DND-41 (cell line): ENCODE results near the gene FUZ.
A peak's percentile ranks its signal among the peaks of the same experiment; 100 is the strongest.

Experiments
- ATAC-seq: fragments of 200-7000 bp; cut with Tn5 transposase; 3 replicates; pipeline ENCODE4 v1.9.1; 2021; ENCODE audit warnings: low read depth; ENCODE audit not compliant: insufficient read depth
- DNase-seq: peaks from one replicate; pipeline ENCODE4 v3.0.0-alpha.2; 2020
- H2AFZ ChIP-seq: 2 replicates; pipeline ENCODE4 v1.6.0; 2012; ENCODE audit warnings: low read depth, low read length
- H3K27ac ChIP-seq: 2 replicates; pipeline ENCODE4 v1.5.1; 2012; ENCODE audit warnings: low read length, inconsistent platforms
- H3K27me3 ChIP-seq: fragments of 200-600 bp; sonication (generic); 2 replicates; pipeline ENCODE4 v1.6.0; 2012; ENCODE audit warnings: low read length, mild to moderate bottlenecking, inconsistent platforms; ENCODE audit not compliant: insufficient read depth, poor library complexity
- H3K36me3 ChIP-seq: 2 replicates; pipeline ENCODE4 v1.5.1; 2012; ENCODE audit warnings: low read length, inconsistent platforms; ENCODE audit not compliant: insufficient read depth
- H3K4me1 ChIP-seq: 2 replicates; pipeline ENCODE4 v1.5.1; 2012; ENCODE audit warnings: mild to moderate bottlenecking, low read length; ENCODE audit not compliant: insufficient read depth
- H3K4me2 ChIP-seq: 2 replicates; pipeline ENCODE4 v1.6.0; 2012; ENCODE audit warnings: mild to moderate bottlenecking, moderate library complexity, low read length, inconsistent platforms; ENCODE audit not compliant: insufficient read depth
- H3K4me3 ChIP-seq, 2 experiments: fragments of 200-600 bp in 1 of 2; shearing (Covaris generic) in 1 of 2; 2 replicates each; pipeline ENCODE4 v1.5.1; 2012 to 2016; ENCODE audit warnings: inconsistent platforms in 2 of 2, low read length in 2 of 2, mild to moderate bottlenecking in 2 of 2, low read depth in 1 of 2, moderate library complexity in 1 of 2
- H3K79me2 ChIP-seq: 2 replicates; pipeline ENCODE4 v1.6.0; 2012; ENCODE audit warnings: low read length, inconsistent platforms; ENCODE audit not compliant: insufficient read depth
- H3K9ac ChIP-seq: 2 replicates; pipeline ENCODE4 v1.6.0; 2012; ENCODE audit warnings: low read depth, mild to moderate bottlenecking, inconsistent platforms, low read length, moderate library complexity
- H3K9me3 ChIP-seq: 2 replicates; pipeline ENCODE4 v1.5.1; 2012; ENCODE audit warnings: low read length, moderate library complexity, mild to moderate bottlenecking, inconsistent platforms; ENCODE audit not compliant: insufficient read depth, severe bottlenecking
- H4K20me1 ChIP-seq: 2 replicates; pipeline ENCODE4 v1.6.0; 2012; ENCODE audit warnings: low read length; ENCODE audit not compliant: insufficient read depth
- CTCF ChIP-seq: IDR thresholded peaks from 2 replicates; pipeline ENCODE4 v1.5.1; 2012; ENCODE audit warnings: borderline replicate concordance, low read length, moderate library complexity, mild to moderate bottlenecking; ENCODE audit not compliant: poor library complexity, severe bottlenecking; ENCODE audit errors: extremely low read depth
- EZH2 ChIP-seq: IDR thresholded peaks from 3 replicates; pipeline ENCODE4 v1.6.1; 2012; ENCODE audit warnings: borderline replicate concordance, low read depth, mild to moderate bottlenecking, moderate library complexity, low read length, inconsistent platforms; ENCODE audit not compliant: severe bottlenecking

Gene FUZ

GRCh38 chr19:49812997-49813861 is at the start of gene FUZ:
FUZ (minus strand) TSS chr19:49813292; CDS start chr19:49813106, 186 bp downstream.
- Histone ChIP-seq H3K27me3 (no peaks in the 10 kb centered on the region), H3K79me2 (peaks cover 14% of the 10 kb centered on the region), H3K9me3 (no peaks in the 10 kb centered on the region), H2AFZ (peak within 1 kb of the TSS; percentile 82), H3K4me2 (peak within 1 kb of the TSS; percentile 70), H3K36me3 (peaks cover 14% of the 10 kb centered on the region), H3K27ac (peak within 1 kb of the TSS; percentile 89), H4K20me1 (no peaks in the 10 kb centered on the region), H3K9ac (peak within 1 kb of the TSS; percentile 69), H3K4me3 (peak within 1 kb of the TSS; percentile 34 to 68), H3K4me1 (peaks cover 33% of the 10 kb centered on the region)
- peak; percentile 44 for TF ChIP-seq CTCF
- no peak for TF ChIP-seq EZH2
- DNase-seq (peak; percentile 97), ATAC-seq (peak; percentile 77)

- H3K4me2 ChIP-seq, result no peak overlapping the region
- peaks cover 39% of the 10 kb centered on the region for H3K79me2 ChIP-seq
- H3K27me3 ChIP-seq, result no peaks in the 10 kb centered on the region
- no peak overlapping the region for H3K4me3 ChIP-seq
- DNase-seq (peak; percentile 64), ATAC-seq (no peak)
- no peak overlapping the region for H3K9ac ChIP-seq
- TF ChIP-seq CTCF (peak; percentile 59), EZH2 (no peak)
- peaks cover 74% of the 10 kb centered on the region for H3K36me3 ChIP-seq
- peaks cover 75% of the 10 kb centered on the region for H4K20me1 ChIP-seq
- H2AFZ ChIP-seq, result no peak overlapping the region
- no peaks in the 10 kb centered on the region for H3K9me3 ChIP-seq
- H3K4me1 ChIP-seq, result peaks cover 34% of the 10 kb centered on the region
- H3K27ac ChIP-seq, result no peak overlapping the region
These were observed 49.5 kb upstream of the FUZ start for GRCh38 chr19:49862391-49863253.

GRCh38 chr19:49861541-49862378 is 48.7 kb upstream of the FUZ start:
- peaks cover 43% of the 10 kb centered on the region for H3K79me2 ChIP-seq
- H2AFZ ChIP-seq, result no peak overlapping the region
- no peak for DNase-seq
- H3K9ac ChIP-seq, result no peak overlapping the region
- H3K9me3 ChIP-seq, result no peaks in the 10 kb centered on the region
- H3K4me3 ChIP-seq, result no peak overlapping the region
- ATAC-seq, result no peak
- H4K20me1 ChIP-seq, result peaks cover 83% of the 10 kb centered on the region
- H3K4me1 ChIP-seq, result peaks cover 31% of the 10 kb centered on the region
- H3K36me3 ChIP-seq, result peaks cover 82% of the 10 kb centered on the region
- no peak overlapping the region for H3K27ac ChIP-seq
- no peak for TF ChIP-seq CTCF
- no peak for TF ChIP-seq EZH2
- no peaks in the 10 kb centered on the region for H3K27me3 ChIP-seq
- no peak overlapping the region for H3K4me2 ChIP-seq
